Lower lobe of right lung (tissue), 2 donors: ENCODE data around the gene CPHXL. TPM values are rescaled to one million over a fixed set of nuclear protein-coding genes. Genes with fewer than 3 reads are reported as not detected.

Experiments used
- ATAC-seq, 2 donors: fragments of 200-7000 bp; cut with Tn5 transposase; one replicate each; pipeline ENCODE4 v1.9.1; 2020 to 2022; ENCODE audit warnings: mild to moderate bottlenecking in 2 of 2, moderate library complexity in 2 of 2
- DNase-seq: peaks from one replicate; pipeline ENCODE4 v3.0.0-alpha.2; 2020
- H3K27ac ChIP-seq: fragments of 200-600 bp; one replicate; pipeline ENCODE4 v1.8.0; 2022
- H3K27me3 ChIP-seq: fragments of 200-600 bp; one replicate; pipeline ENCODE4 v1.8.0; 2022; ENCODE audit warnings: low read depth
- H3K36me3 ChIP-seq: fragments of 200-600 bp; one replicate; pipeline ENCODE4 v1.8.0; 2022; ENCODE audit warnings: mild to moderate bottlenecking
- H3K4me1 ChIP-seq: fragments of 200-600 bp; one replicate; pipeline ENCODE4 v1.8.0; 2022
- H3K4me3 ChIP-seq: fragments of 200-600 bp; one replicate; pipeline ENCODE4 v1.8.0; 2022; ENCODE audit warnings: mild to moderate bottlenecking
- H3K9me3 ChIP-seq: fragments of 200-600 bp; one replicate; pipeline ENCODE4 v1.8.0; 2022
- intact Hi-C: fragments of 100-400 bp; cut with DNase I; formaldehyde crosslinking; loops from one replicate; pipeline ENCODE4 v1.11.0; 2022
- total RNA-seq: library from RNA; stranded (reverse); fragmentation: NEBNext Ultra II Directional; extraction: Animal tissue kit (Norgen Biotek cat#: 25700); gene quantifications from one replicate; pipeline ENCODE4 v1.2.1, GENCODE V29; 2021
- TF ChIP-seq, protein P1 (sequence below): fragments of 200-600 bp; IDR thresholded peaks from one replicate; pipeline ENCODE4 v1.8.0; 2022; ENCODE audit warnings: antibody characterized with exemption, mild to moderate bottlenecking
- donor health status: DM: no; HTN: yes; CAD: no; lungs with severe emphysema.

Gene CPHXL
- total RNA-seq, 1 donor from 2014 or later, result not detected

DNA sequence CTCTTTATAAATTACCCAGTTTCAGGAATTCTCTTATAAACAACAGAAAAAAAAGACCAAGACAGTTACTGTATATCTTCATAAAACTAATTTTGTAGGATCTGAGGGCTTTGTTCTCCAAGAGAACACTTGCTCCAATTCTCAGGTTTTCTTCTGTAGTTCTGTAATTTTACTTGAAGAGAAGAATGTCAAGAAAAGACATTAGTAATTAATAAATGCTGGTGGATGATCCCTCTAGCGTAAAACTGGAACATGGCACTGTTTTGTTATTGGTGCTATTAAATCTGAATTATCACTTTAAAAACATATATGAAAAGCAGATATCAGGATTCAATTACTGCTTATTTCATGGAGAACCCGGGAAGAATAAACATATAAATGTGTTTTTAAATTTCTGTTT, 36.5 kb upstream of the CPHXL start:
- H3K36me3 ChIP-seq, result no peaks in the 10 kb centered on the region
- H3K4me3 ChIP-seq, result no peak overlapping the region
- DNase-seq (no peak), ATAC-seq (no peak)
- H3K27ac ChIP-seq, result no peak overlapping the region
- H3K9me3 ChIP-seq, result no peaks in the 10 kb centered on the region
- TF ChIP-seq, protein P1, sequence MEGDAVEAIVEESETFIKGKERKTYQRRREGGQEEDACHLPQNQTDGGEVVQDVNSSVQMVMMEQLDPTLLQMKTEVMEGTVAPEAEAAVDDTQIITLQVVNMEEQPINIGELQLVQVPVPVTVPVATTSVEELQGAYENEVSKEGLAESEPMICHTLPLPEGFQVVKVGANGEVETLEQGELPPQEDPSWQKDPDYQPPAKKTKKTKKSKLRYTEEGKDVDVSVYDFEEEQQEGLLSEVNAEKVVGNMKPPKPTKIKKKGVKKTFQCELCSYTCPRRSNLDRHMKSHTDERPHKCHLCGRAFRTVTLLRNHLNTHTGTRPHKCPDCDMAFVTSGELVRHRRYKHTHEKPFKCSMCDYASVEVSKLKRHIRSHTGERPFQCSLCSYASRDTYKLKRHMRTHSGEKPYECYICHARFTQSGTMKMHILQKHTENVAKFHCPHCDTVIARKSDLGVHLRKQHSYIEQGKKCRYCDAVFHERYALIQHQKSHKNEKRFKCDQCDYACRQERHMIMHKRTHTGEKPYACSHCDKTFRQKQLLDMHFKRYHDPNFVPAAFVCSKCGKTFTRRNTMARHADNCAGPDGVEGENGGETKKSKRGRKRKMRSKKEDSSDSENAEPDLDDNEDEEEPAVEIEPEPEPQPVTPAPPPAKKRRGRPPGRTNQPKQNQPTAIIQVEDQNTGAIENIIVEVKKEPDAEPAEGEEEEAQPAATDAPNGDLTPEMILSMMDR, result no peak
- no peaks in the 10 kb centered on the region for H3K27me3 ChIP-seq
- intact Hi-C loops, result no loop called here
- no peaks in the 10 kb centered on the region for H3K4me1 ChIP-seq

- H3K4me3 ChIP-seq, result no peak overlapping the region
- ATAC-seq, result no peak
- no peak for DNase-seq
- H3K27ac ChIP-seq, result no peak overlapping the region
- TF ChIP-seq, protein P1, result no peak
- intact Hi-C loops, result no loop called here
- H3K36me3 ChIP-seq, result no peaks in the 10 kb centered on the region
- H3K9me3 ChIP-seq, result no peaks in the 10 kb centered on the region
- H3K27me3 ChIP-seq, result no peaks in the 10 kb centered on the region
- H3K4me1 ChIP-seq, result no peaks in the 10 kb centered on the region
Measured at GRCh38 chr16:75761108-75761507, 34.8 kb upstream of the CPHXL start.

DNA sequence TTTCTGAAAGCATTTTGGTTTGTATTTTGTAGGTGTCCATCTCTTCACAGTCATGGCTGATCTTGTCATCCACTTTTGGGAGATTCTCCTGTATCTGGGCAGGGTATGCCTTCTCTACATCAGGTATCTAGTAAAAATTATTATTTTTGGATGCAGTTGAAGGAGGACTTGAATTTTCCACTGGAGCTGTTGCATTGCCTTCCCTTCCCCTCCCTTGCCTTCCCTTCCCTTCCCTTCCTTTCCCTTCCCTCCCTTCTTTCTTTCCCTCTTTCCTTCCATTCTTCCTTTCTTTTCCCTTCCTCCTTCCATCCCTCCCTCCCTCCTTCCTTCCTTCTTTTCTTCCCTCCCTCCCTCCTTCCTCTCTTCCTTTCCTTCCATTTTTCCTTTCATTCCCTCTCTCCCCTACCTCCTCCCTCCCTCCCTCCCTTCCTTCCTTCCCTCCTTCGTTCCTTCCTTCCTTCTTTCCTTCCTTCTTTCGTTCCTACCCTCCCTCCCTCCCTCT, 33.8 kb upstream of the CPHXL start:
- no peak for ATAC-seq
- no peak overlapping the region for H3K27ac ChIP-seq
- TF ChIP-seq, protein P1, result no peak
- no peaks in the 10 kb centered on the region for H3K9me3 ChIP-seq
- intact Hi-C loops, result no loop called here
- no peaks in the 10 kb centered on the region for H3K27me3 ChIP-seq
- no peaks in the 10 kb centered on the region for H3K36me3 ChIP-seq
- no peak for DNase-seq
- no peak overlapping the region for H3K4me3 ChIP-seq
- no peaks in the 10 kb centered on the region for H3K4me1 ChIP-seq

- ATAC-seq (no peak), DNase-seq (no peak)
- H3K27me3 ChIP-seq, result no peaks in the 10 kb centered on the region
- no peak overlapping the region for H3K27ac ChIP-seq
- H3K36me3 ChIP-seq, result no peaks in the 10 kb centered on the region
- intact Hi-C loops, result no loop called here
- H3K4me1 ChIP-seq, result no peaks in the 10 kb centered on the region
- no peaks in the 10 kb centered on the region for H3K9me3 ChIP-seq
- TF ChIP-seq, protein P1, result no peak
- H3K4me3 ChIP-seq, result no peak overlapping the region
Measured at GRCh38 chr16:75758215-75758614, 31.9 kb upstream of the CPHXL start.

GRCh38 chr16:75754141-75754540, 27.9 kb upstream of the CPHXL start:
- no peaks in the 10 kb centered on the region for H3K36me3 ChIP-seq
- peak; percentile 63 to 73 for ATAC-seq
- intact Hi-C loops, result no loop called here
- peaks cover 6% of the 10 kb centered on the region for H3K4me1 ChIP-seq
- no peaks in the 10 kb centered on the region for H3K9me3 ChIP-seq
- H3K27me3 ChIP-seq, result no peaks in the 10 kb centered on the region
- no peak for DNase-seq
- no peak overlapping the region for H3K4me3 ChIP-seq
- no peak overlapping the region for H3K27ac ChIP-seq
- TF ChIP-seq, protein P1, result no peak

DNA sequence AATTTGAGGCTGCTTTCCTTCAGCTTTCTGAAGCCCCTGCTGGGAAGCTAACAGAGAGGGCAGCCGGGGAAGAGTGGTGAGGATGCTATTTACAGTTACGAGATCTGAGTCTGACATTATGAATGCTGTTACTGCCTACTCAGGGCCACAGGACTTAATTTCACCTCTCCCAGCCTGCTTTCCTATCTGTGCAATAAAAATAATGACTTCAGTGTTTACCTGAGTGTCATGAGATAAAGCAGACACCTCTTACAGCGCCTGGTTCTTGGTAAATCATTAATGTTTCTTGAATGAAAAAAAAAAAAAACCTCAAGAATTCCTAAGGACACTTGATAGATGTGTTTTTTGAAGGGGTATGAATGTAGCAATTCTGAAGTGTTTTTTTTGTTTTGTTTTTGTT, 24.2 kb upstream of the CPHXL start:
- H3K4me3 ChIP-seq, result no peak overlapping the region
- TF ChIP-seq, protein P1, result no peak
- intact Hi-C loops, result no loop called here
- H3K9me3 ChIP-seq, result no peaks in the 10 kb centered on the region
- peaks cover 6% of the 10 kb centered on the region for H3K4me1 ChIP-seq
- DNase-seq (no peak), ATAC-seq (peak; percentile 63 to 76)
- no peak overlapping the region for H3K27ac ChIP-seq
- H3K27me3 ChIP-seq, result no peaks in the 10 kb centered on the region
- H3K36me3 ChIP-seq, result no peaks in the 10 kb centered on the region
